Panc1 (cell line): ENCODE measurements around the gene HNRNPC. TPM values are rescaled to one million over a fixed set of nuclear protein-coding genes. Genes with fewer than 3 reads are reported as not detected.

Experiments
- ATAC-seq: fragments of 200-7000 bp; cut with Tn5 transposase; 2 replicates; pipeline ENCODE4 v1.9.1; 2020; ENCODE audit warnings: mild to moderate bottlenecking, moderate library complexity
- BruUV-seq: library from RNA; stranded (reverse); fragments of 400-500 nt; replicated peaks from 2 replicates; lab custom pipeline; 2021; lab: Mats Ljungman, UMichigan
- CTCF ChIA-PET: fragments of 300-600 bp; sonication (Branson Sonifier 250); formaldehyde crosslinking; loops from one replicate; lab custom pipeline; 2022; ENCODE audit warnings: antibody characterized with exemption; lab: Charles Lee
- POLR2A ChIA-PET: fragments of 300-600 bp; sonication (Branson Sonifier 250); formaldehyde crosslinking; loops from one replicate; lab custom pipeline; 2022; ENCODE audit warnings: antibody characterized with exemption; lab: Charles Lee
- DNase-seq: peaks from one replicate; pipeline ENCODE4 v3.0.0-alpha.2; 2010; ENCODE audit warnings: low read depth, low spot score
- H3K27ac ChIP-seq: 2 replicates; pipeline ENCODE4 v1.5.1; 2011; ENCODE audit warnings: mild to moderate bottlenecking, low read length, inconsistent platforms
- H3K27me3 ChIP-seq: fragments of 200-500 bp; sonication (Bioruptor generic); 2 replicates; pipeline ENCODE4 v1.6.0; 2014; ENCODE audit warnings: low read length, inconsistent platforms; ENCODE audit not compliant: control insufficient read depth, insufficient read depth
- H3K36me3 ChIP-seq: fragments of 200-500 bp; sonication (Bioruptor generic); 2 replicates; pipeline ENCODE4 v1.5.1; 2014; ENCODE audit warnings: inconsistent platforms, mild to moderate bottlenecking, low read length, moderate library complexity; ENCODE audit not compliant: control insufficient read depth, insufficient read depth
- H3K4me1 ChIP-seq: 2 replicates; pipeline ENCODE4 v1.5.1; 2011; ENCODE audit warnings: inconsistent platforms, mild to moderate bottlenecking, low read length, moderate library complexity; ENCODE audit not compliant: control insufficient read depth, insufficient read depth
- H3K4me3 ChIP-seq, 2 experiments: 2 replicates each; pipeline ENCODE4 v1.5.1; 2011 to 2012; ENCODE audit warnings: low read depth in 2 of 2, low read length in 2 of 2, mild to moderate bottlenecking in 2 of 2, inconsistent platforms in 1 of 2, moderate library complexity in 1 of 2
- H3K9me3 ChIP-seq: fragments of 200-500 bp; sonication (Bioruptor generic); 2 replicates; pipeline ENCODE4 v1.5.1; 2014; ENCODE audit warnings: low read depth, mild to moderate bottlenecking, inconsistent platforms, low read length, moderate library complexity; ENCODE audit not compliant: control insufficient read depth, insufficient read depth
- POLR2AphosphoS5 ChIP-seq: IDR thresholded peaks from 2 replicates; pipeline ENCODE4 v1.6.1; 2012; ENCODE audit warnings: mild to moderate bottlenecking, low read depth, low read length, moderate library complexity
- SIN3A ChIP-seq: IDR thresholded peaks from 2 replicates; pipeline ENCODE4 v1.6.1; 2012; ENCODE audit warnings: low read depth, mild to moderate bottlenecking, low read length, moderate library complexity, borderline replicate concordance; ENCODE audit not compliant: insufficient read depth
- TCF7L2 ChIP-seq: IDR thresholded peaks from 2 replicates; pipeline ENCODE4 v1.6.1; 2011; ENCODE audit warnings: mild to moderate bottlenecking, low read depth, low read length, inconsistent platforms
- in situ Hi-C: cut with HindIII; loops from 2 replicates; pipeline ENCODE4 v1.10.0; 2016; ENCODE audit warnings: low sequenced_read_pairs, low pct_unique_long_range_greater_than_20kb
- intact Hi-C: fragments of 100-400 bp; cut with micrococcal nuclease; formaldehyde crosslinking; loops from one replicate; pipeline ENCODE4 v1.10.0; 2022; ENCODE audit not compliant: unreplicated experiment
- total RNA-seq: library from RNA; stranded (reverse); gene quantifications from one replicate; pipeline ENCODE4 v1.2.1, GENCODE V29; 2021; ENCODE audit not compliant: unreplicated experiment
- TF ChIP-seq, protein P1 (sequence below), 2 experiments: IDR thresholded peaks; 2 replicates each; pipeline ENCODE4 v1.6.1; 2011 to 2012; ENCODE audit warnings: low read depth in 2 of 2, control low read depth in 1 of 2, low read length in 1 of 2, mild to moderate bottlenecking in 1 of 2, moderate library complexity in 1 of 2; ENCODE audit not compliant: insufficient read depth in 1 of 2
- TF ChIP-seq, protein P2 (sequence below): fragments of 450-650 bp; IDR thresholded peaks from 2 replicates; pipeline ENCODE4 v1.5.1; 2017; ENCODE audit warnings: mild to moderate bottlenecking

Gene HNRNPC
- total RNA-seq, 1 experiment from 2014 or later: 537 TPM

DNA sequence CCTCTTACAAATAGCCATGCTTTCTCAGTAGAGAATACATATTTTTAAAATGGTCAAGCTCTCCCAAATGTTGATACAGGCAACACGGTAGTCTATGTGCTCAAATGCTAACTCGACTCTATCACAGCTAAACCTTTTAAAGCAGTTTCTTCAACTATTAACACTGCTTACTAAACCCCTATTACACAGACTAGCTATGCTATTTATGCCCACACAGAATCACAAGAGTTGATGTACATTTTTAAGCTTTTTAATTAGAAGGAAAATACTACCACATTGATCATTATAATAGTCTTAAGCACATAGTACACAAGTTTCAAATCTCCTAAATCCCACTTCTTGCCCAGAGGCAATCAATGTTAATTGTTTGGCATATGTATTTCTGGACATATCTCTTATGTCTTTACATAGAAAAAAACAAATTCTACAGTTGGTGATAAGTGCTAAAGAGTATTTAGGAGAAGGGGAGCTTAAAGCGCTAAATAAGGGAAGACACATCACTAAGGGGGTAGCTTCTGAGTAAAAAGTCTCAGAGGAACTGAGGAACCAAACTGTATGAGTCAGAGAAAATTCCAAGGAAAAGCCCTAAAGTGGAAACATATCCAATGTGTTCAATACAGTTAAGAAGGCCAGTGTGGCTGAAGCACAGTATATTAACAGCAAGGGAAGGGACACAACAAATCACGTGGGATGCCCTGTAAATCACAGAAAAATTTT, 13.7 kb downstream of the HNRNPC start:
- CTCF ChIA-PET: no interaction called here
- H3K9me3 ChIP-seq: no peaks in the 10 kb centered on the region
- H3K4me1 ChIP-seq: peaks cover 10% of the 10 kb centered on the region; the same call in 1 of the 2 replicates
- ATAC-seq: no peak
- H3K27ac ChIP-seq: no peak overlapping the region
- no peaks in the 10 kb centered on the region for H3K27me3 ChIP-seq
- in situ Hi-C loops: no loop called here
- H3K36me3 ChIP-seq: peaks cover 32% of the 10 kb centered on the region
- BruUV-seq: TSS peak; percentile 0
- DNase-seq: no peak
- TF ChIP-seq, protein P1, sequence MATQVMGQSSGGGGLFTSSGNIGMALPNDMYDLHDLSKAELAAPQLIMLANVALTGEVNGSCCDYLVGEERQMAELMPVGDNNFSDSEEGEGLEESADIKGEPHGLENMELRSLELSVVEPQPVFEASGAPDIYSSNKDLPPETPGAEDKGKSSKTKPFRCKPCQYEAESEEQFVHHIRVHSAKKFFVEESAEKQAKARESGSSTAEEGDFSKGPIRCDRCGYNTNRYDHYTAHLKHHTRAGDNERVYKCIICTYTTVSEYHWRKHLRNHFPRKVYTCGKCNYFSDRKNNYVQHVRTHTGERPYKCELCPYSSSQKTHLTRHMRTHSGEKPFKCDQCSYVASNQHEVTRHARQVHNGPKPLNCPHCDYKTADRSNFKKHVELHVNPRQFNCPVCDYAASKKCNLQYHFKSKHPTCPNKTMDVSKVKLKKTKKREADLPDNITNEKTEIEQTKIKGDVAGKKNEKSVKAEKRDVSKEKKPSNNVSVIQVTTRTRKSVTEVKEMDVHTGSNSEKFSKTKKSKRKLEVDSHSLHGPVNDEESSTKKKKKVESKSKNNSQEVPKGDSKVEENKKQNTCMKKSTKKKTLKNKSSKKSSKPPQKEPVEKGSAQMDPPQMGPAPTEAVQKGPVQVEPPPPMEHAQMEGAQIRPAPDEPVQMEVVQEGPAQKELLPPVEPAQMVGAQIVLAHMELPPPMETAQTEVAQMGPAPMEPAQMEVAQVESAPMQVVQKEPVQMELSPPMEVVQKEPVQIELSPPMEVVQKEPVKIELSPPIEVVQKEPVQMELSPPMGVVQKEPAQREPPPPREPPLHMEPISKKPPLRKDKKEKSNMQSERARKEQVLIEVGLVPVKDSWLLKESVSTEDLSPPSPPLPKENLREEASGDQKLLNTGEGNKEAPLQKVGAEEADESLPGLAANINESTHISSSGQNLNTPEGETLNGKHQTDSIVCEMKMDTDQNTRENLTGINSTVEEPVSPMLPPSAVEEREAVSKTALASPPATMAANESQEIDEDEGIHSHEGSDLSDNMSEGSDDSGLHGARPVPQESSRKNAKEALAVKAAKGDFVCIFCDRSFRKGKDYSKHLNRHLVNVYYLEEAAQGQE (IDR thresholded peaks at IDR 0.05; ENCODE audit: insufficient read depth in 1 of 2, low read depth in 2 of 2, low read length in 1 of 2): no peak
- TF ChIP-seq SIN3A (no peak), POLR2AphosphoS5 (no peak), TCF7L2 (no peak)
- TF ChIP-seq, protein P2, sequence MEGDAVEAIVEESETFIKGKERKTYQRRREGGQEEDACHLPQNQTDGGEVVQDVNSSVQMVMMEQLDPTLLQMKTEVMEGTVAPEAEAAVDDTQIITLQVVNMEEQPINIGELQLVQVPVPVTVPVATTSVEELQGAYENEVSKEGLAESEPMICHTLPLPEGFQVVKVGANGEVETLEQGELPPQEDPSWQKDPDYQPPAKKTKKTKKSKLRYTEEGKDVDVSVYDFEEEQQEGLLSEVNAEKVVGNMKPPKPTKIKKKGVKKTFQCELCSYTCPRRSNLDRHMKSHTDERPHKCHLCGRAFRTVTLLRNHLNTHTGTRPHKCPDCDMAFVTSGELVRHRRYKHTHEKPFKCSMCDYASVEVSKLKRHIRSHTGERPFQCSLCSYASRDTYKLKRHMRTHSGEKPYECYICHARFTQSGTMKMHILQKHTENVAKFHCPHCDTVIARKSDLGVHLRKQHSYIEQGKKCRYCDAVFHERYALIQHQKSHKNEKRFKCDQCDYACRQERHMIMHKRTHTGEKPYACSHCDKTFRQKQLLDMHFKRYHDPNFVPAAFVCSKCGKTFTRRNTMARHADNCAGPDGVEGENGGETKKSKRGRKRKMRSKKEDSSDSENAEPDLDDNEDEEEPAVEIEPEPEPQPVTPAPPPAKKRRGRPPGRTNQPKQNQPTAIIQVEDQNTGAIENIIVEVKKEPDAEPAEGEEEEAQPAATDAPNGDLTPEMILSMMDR: no peak
- intact Hi-C loops: no loop called here
- POLR2A ChIA-PET: interaction anchor here (1.5 kb wide), 1 partner anchor 9 kb away, joined by 4 read pairs; no protein-coding TSS in a partner anchor
- H3K4me3 ChIP-seq: no peak overlapping the region

DNA sequence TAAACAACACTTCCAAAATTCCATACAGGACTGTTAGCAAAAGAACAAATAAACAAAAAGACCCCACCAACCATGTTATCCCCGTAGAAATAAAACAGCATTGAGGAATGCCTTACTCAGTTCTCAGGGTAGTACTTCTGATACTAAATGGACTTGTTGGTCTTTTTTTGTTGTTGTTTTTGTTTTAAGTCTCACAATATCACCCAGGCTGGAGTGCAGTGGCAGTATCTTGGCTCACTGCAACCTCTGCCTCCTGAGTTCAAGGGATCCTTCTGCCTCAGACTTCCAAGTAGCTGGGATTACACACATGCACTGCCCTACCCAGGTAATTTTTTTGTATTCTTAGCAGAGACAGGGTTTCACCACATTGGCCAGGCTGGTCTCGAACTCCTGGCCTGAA, 17.1 kb downstream of the HNRNPC start:
- Histone ChIP-seq H3K4me1 (peaks cover 13% of the 10 kb centered on the region; the same call in 1 of the 2 replicates), H3K4me3 (no peak overlapping the region), H3K36me3 (peaks cover 33% of the 10 kb centered on the region), H3K27me3 (no peaks in the 10 kb centered on the region), H3K27ac (no peak overlapping the region), H3K9me3 (no peaks in the 10 kb centered on the region)
- DNase-seq (no peak), ATAC-seq (no peak)
- BruUV-seq: no TSS peak
- intact Hi-C loops (no loop called here), in situ Hi-C loops (no loop called here)
- TF ChIP-seq POLR2AphosphoS5 (no peak), TCF7L2 (no peak)
- TF ChIP-seq, protein P1 (IDR thresholded peaks at IDR 0.05; ENCODE audit: insufficient read depth in 1 of 2, low read depth in 2 of 2, low read length in 1 of 2): no peak
- ChIA-PET CTCF (no interaction called here), POLR2A (no interaction called here)
